ENCODE data around the gene HIBADH.

DNA sequence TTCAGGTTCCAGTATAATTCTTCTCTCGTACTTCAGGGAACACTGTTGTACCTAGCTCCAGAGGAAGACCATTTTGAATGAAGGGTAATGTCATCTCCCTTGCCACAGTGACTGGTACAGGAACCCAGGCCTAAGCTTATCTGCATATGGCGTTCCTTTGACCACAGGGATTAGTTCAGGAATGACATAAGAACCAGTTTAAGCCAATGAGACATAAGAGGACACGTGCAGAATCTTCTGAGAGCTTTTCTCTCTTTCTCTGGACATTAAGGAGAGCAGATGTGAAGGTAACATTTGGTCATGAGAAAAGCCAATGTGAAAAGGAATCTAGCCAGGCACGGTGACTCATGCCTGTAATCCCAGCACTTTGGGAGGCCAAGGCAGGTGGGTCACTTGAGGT lies 21.8 kb upstream of the HIBADH start:
- TF ChIP-seq ZNF335 (tag by site-specific recombination; conservative IDR thresholded peaks at IDR 0.05): no peak
- TF ChIP-seq ZNF23 (tag by site-specific recombination; IDR thresholded peaks at IDR 0.05; ENCODE audit: borderline replicate concordance): no peak
- TF ChIP-seq, protein P1, sequence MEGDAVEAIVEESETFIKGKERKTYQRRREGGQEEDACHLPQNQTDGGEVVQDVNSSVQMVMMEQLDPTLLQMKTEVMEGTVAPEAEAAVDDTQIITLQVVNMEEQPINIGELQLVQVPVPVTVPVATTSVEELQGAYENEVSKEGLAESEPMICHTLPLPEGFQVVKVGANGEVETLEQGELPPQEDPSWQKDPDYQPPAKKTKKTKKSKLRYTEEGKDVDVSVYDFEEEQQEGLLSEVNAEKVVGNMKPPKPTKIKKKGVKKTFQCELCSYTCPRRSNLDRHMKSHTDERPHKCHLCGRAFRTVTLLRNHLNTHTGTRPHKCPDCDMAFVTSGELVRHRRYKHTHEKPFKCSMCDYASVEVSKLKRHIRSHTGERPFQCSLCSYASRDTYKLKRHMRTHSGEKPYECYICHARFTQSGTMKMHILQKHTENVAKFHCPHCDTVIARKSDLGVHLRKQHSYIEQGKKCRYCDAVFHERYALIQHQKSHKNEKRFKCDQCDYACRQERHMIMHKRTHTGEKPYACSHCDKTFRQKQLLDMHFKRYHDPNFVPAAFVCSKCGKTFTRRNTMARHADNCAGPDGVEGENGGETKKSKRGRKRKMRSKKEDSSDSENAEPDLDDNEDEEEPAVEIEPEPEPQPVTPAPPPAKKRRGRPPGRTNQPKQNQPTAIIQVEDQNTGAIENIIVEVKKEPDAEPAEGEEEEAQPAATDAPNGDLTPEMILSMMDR (tag by site-specific recombination; IDR thresholded peaks at IDR 0.05): no peak
- no peak for TF ChIP-seq HIC1 (tag by site-specific recombination; IDR thresholded peaks at IDR 0.05)
- TF ChIP-seq, protein P2, sequence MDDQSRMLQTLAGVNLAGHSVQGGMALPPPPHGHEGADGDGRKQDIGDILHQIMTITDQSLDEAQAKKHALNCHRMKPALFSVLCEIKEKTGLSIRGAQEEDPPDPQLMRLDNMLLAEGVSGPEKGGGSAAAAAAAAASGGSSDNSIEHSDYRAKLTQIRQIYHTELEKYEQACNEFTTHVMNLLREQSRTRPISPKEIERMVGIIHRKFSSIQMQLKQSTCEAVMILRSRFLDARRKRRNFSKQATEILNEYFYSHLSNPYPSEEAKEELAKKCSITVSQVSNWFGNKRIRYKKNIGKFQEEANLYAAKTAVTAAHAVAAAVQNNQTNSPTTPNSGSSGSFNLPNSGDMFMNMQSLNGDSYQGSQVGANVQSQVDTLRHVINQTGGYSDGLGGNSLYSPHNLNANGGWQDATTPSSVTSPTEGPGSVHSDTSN (CRISPR knock-in tag; IDR thresholded peaks at IDR 0.05): no peak
- no peak for TF ChIP-seq ZNF341 (tag by site-specific recombination; IDR thresholded peaks at IDR 0.05; ENCODE audit: low read depth)
- no peak for TF ChIP-seq ZNF362 (tag by site-specific recombination; IDR thresholded peaks at IDR 0.05)

Measured in HEK293 (cell line).